HG03060 (cell line): ENCODE results near the gene SAMM50.
"Not testable (repeated sequence)": the region's sequence is repeated elsewhere in the genome, so short reads cannot be mapped to it uniquely, and the experiment has no call there.

ENCODE experiments used
- ATAC-seq: cut with Tn5 transposase; IDR thresholded peaks from one replicate; pipeline ENCODE4 v1.9.1; 2021; ENCODE audit warnings: low read depth, moderate number of reproducible peaks; ENCODE audit not compliant: unreplicated experiment

Gene SAMM50

DNA sequence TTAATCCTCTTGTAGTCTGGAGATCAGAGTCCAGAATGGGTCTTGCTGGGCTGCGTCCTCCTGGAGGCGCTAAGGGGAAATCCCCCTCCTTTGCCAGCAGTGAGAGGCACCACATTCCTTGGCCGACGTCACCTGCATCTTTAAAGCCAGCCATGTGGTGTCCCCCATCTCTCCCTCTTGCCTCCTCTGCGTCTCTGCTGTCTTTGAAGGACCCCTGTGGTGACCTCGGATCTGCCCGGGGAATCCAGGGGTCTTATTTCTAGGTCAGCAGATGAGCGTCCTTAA, 41.7 kb downstream of the SAMM50 start:
- ATAC-seq: no peak

DNA sequence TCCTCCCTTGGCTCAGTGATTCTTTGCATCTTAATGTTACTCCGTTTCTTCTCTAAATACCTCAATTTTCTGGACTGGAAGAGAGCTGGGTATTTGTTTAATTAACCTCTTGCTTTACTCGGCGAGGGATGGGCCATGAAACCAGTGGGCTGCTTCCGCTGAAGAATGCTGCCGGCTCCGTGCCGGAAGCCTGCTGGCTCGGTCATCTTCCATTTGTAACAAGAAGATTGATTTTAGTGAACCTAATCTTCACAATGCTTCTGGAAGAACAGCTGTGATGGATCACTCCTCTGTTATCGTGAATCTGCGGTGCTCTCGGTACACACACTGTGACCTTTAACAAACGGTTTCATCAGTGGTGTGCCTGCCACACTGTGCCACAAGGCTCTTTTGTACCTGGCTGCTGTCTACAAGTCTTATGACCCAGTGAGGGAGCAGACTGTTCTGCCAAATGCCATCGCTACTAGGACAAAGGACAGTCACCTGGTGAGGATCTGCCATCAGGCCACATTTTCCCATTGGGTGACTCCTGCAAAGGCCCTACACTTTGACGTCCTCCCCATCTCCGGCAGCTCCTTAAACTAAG, 43.5 kb downstream of the SAMM50 start:
- no peak for ATAC-seq

DNA sequence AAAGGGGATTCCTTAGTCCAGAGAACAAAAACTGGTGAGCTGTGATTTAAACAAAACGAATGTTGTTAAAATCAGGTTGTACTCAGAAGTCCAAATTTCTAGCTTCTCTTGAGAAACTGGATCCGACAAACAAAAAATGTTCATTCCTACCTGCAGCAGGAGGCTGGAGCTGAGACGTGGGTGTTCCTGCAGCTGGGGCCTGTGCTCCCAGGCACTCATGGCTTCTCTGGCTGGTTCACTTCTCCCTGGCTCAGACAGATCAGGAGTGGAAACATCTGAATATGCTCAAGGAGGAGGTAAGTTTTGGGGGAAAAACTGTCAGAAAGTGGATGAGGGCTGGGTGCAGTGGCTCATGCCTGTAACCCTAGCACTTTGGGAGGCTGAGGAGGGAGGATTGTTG, 44.1 kb downstream of the SAMM50 start:
- no peak for ATAC-seq

DNA sequence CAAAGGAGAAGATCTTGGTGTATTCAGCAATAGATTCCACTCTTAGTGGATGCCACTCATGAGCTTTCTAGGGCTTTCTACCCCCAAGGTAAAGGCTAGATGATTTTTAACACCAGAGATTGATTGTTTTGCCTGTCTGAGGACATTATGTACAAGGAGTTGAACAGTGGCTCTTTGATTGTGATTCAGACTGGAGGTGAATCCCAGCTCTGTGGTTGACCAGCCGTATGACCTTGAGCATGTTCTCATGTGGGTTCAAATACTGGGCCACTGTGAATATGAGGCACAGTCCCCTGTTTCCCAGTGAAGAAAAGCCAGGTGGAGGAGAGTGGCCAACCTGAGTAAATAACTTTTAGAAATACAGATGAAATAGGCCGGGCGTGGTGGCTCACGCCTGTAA, 44.9 kb downstream of the SAMM50 start:
- ATAC-seq: no peak

DNA sequence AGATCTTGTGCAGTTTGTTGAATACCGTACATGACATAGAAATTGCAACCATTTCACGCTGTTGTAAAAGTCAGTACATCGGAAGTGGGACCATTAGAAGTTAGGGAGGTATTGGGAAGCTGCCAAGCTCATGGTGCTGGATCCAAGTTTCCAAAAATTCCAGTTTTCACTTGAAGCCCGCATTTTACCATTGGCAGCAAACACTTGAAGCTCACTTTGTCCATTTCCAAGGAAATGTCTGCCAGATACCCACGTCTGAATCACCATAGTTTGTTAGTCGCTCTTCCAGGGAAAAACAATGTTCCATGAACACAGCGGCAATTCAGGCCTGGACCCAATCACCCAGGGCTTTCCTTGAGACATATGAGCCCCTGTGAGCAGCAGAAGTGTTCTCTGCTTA, 46.3 kb downstream of the SAMM50 start:
- no peak for ATAC-seq

DNA sequence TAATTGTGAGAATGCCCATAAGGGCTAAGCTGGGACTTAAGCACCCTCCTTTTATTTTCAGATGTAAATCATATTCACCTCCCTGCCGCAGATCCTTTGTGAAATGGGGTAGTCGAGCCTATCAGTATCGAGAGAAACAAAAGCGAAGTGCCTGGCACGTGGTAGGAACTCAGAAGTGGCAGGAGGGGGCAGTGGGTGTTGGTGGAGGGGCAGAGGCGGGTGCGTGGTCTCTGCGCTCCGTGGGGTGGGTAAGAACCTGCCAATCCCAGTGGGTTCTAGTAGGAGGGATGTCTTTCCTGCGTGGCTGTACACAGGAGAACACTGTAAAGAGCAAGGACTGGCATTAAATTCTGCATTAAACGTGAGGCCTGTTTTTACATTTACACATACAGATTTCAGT, 47.1 kb downstream of the SAMM50 start:
- ATAC-seq: no peak

DNA sequence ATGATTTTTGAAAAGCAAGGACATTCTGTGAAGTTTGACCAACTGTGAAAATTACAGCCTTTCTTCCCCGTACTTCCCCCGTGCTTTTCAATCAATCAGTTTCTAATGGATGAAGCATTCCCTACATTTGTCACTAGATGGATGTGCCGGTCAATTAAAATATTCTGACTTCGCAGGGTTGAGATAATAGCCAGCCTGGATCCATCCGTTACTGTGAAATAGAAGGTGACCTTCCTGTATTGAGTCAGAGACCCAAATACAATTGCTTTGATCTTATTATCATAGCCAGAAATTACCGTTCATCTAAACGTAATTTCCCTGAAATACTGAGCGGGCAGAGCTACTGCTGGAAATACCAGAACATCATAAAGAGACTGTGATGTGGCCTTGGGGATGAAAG, 47.8 kb downstream of the SAMM50 start:
- no peak for ATAC-seq

DNA sequence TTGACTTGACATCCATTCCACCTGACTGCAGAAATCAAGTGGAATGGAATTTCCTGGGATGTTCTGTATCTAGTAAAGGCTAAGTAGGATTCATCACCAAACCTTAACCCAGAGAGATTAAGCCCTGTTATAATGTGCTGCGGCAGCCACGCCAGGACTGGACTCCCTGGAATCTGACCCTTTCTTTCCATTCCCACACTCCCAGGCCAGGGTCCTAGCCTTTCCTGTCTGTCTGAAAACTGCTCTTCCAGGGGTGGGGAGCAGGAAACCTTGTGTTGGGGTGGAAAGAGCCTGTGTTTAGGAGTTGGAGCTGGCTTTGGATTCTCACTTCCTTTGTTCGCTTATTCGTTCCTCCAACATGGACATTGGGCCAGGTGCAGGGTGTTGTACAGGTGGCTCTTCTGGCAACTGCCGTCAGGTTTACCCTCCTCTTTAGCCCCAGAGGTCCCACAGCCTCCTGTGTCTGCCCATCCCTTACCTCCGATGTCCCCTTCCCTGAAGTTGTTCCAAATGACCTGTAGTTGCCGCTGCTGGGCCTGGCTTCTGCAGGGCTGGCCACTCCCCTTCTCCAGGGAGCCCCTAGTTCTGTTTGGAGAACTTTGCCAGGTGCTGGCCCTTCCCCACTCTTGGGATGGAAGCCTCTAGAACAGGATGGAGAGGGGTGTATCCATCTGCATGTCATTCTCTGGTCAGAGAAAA, 48.3 kb downstream of the SAMM50 start:
- no peak for ATAC-seq

DNA sequence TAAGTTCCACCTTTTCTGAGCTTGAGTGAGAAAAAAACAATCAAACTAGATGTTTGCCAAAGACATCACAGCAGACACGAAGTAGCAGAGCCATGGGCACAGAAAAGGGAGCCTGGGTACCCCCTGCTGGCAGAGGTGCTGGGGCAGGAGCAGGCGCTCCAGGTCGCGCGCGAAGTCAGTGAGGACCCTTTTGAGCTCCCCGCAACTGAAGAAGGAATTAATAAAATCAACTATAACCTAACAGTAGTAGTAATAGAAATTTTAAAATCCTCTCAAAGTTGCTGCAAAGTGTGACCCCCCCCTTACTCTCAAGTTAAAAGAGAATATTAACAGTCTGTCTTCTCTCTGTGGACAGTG, 48.8 kb downstream of the SAMM50 start:
- no peak for ATAC-seq

DNA sequence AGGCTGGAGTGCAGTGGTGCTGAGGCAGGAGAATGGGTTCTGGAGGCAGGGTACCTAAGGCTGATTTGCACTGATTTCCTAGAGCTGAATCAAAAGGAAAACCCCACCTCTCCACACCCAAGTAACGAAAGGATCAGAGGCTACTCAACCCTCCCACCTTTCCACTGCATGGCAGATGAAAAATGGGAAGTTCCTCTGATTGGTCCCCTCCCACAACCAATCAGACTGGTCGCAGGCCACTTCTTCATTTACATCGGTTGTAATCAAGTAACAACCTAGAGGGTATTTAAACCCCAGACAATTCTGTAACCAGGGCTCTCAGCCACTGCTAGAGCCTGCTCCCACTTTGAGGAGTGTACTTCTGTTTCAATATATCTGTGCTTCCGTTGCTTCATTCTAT, 50.3 kb downstream of the SAMM50 start:
- ATAC-seq: no peak

DNA sequence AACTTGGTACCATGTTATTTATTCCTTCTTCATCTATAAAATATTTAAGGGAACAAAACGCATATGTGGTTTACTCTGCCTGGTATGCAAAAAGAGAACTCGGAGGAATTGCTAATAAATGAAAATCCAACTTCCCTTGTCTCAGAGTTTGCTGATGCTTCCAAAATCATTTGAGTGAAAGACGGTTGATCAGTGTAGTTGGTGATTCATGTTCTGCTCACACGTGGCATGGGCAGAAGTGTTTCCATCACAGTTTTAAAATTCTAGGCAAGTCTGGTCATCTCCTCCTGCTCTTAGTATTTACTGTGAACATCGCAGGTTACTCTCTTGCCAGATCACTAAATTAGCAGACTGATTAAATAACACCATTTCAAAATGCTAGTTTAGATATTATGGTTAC, 56.9 kb downstream of the SAMM50 start:
- no peak for ATAC-seq

DNA sequence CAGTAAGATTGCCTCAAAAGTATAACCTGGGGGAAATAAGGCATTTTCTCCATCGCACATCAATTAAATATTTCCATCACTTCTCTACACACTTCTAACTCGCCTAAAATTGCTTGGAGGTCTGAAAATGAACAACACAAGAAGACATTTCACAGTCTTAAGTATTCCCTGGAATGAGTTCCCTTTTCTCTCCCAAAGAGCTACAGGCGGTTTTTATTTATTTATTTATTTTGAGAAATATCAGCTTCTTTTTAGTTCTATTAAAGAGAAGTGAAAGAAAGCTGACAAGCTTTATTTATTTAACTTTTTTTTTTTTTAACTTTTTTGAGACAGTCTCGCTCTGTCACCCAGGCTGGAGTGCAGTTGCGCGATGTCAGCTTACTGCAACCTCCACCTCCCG, 57.3 kb downstream of the SAMM50 start:
- ATAC-seq: no peak

DNA sequence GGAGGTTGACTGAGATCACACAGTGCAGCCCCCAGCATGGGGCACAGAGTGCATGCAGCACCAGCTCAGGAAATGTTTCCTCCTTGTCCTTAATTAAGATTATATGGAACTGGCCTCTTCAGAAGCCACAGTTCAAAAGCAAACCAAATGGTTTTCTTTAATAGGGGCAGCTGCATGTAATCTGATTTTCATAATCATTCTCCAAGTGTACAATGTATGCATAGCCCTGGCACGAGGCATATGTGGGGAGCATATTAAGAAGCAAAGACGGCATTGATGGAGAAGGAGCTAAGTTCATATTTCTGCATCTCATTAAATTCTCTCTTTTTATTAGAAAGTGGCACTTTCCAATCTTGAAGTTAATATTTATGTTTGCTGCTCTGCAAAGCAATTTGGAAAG, 59.0 kb downstream of the SAMM50 start:
- ATAC-seq: no peak

DNA sequence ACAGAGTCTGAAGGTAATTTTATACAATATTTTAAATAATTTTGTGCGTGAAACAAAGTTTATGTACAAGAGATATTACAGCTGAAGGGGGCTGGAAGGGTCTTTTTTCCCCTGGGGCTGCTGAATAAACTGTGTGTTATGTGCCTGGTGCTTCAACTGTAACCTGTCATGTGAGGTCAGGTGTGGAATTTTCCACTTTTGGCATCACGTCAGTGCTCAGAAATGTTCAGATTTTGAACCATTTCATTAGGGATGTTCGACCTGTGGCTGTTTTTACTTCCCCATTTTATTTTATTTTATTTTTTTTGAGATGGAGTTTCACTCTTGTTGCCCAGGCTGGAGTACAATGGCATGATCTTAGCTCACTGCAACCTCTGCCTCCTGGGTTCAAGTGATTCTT, 61.3 kb downstream of the SAMM50 start:
- not testable (repeated sequence) for ATAC-seq

DNA sequence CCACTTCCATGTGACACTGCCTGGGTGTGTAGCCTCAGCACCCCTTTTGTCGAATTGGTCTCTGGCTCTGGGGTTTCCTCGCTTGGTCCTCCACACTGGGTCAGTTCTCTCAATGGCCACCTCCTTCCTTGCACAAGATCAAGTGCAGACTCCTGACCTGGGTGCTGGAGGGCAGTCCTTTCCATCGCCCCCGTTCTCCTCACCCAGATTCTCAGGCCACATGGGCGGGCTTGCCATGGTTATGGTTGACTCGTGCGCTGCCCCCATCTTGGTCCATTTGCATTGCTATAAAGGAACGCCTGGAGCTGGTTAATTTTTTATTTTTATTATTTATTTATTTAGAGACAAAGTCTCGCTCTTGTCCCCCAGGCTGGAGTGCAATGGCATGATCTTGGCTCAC, 63.4 kb downstream of the SAMM50 start:
- no peak for ATAC-seq

DNA sequence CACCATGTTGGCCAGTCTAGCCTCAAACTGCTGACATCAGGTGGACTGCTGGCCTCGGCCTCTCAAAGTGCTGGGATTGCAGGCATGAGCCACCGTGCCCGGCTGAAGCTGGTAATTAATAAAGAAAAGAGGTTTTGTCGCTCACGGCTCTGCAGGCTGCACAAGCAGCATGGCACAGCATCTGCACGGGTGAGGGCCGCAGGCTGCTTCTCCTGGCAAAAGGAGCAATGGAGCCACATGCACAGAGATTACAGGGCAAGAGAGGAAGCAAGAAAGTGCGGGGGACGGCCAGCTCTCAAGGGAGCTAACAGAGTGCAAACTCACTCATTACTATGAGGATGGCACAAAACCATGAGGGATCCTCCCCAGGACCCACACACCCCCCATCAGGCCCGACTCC, 64.2 kb downstream of the SAMM50 start:
- no peak for ATAC-seq

DNA sequence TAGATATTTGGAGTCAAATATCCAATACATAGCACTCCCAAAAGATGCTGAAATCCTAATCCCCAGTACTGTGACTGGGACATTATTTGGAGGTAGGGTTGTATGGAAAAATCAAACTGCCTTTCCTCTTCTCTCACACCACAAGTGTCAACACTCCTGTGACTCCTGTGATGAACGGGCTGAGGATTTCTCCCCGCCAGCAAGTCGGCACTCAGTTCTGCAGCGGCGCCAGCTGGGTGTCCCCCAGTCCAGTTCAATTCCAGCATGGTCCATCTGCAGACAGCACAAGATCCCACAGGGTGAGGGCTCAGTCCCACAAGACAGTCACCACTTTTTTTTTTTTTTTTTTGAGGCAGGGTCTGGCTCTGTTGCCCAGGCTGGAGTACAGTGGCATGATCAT, 64.6 kb downstream of the SAMM50 start:
- no peak for ATAC-seq

DNA sequence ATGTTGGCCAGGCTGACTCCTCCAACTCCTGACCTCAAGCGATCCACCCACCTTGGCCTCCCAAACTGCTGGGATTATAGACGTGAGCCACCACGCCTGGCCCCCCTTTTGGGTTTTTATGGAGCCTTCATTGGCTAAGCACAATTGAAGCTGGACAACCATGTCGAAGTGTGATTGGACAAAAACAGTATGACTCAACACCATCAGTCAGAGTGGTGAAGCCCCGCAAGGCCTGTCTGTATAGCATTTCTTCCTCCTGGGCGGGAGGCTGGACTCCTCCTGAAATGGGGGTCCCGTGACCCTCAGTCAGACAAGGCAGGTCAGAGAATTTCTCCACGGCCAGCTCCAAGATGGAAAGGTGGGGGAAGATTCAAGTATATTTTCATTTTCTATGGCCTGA, 65.7 kb downstream of the SAMM50 start:
- no peak for ATAC-seq

DNA sequence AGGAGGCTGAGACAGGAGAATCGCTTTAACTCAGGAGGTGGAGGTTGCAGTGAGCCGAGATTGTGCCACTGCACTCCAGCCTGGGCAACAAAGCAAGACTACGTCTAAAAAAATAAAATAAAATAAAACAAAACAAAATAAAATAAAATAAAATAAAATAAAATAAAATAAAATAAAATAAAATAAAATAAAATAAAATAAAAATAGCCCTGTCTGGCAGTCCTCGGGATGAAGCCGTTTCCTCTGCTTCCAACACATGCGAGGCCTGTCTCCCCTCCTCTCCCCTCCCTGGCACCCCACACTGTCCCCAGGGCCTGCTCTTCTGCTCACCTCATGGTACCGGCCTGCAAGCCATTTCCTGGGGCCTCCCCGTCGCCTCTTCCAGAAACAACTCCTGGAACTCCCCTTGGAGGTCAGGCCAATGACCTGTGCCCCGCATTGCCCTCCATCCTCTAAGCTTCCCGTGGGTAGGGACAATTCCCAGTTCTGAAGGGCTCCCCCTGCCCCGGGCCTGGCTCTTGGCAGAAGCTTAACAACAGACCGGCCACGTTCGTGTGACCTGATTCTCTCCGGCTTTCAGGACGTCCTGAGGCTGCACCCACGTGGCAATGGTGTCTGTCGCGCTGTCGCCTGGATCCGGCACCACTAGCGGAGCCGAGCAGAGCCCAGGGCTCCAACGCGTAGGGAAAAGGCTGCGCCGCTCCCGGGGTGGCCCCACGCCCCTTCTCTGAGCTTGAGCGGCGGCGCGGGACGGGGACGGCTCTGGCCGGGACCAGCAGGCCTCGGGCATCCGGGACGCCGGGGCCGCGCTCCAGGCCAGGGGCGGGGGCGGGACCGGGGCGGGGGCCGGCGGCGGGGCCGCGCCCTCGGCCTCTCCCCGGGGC, 68.4 kb downstream of the SAMM50 start:
- ATAC-seq: no peak

DNA sequence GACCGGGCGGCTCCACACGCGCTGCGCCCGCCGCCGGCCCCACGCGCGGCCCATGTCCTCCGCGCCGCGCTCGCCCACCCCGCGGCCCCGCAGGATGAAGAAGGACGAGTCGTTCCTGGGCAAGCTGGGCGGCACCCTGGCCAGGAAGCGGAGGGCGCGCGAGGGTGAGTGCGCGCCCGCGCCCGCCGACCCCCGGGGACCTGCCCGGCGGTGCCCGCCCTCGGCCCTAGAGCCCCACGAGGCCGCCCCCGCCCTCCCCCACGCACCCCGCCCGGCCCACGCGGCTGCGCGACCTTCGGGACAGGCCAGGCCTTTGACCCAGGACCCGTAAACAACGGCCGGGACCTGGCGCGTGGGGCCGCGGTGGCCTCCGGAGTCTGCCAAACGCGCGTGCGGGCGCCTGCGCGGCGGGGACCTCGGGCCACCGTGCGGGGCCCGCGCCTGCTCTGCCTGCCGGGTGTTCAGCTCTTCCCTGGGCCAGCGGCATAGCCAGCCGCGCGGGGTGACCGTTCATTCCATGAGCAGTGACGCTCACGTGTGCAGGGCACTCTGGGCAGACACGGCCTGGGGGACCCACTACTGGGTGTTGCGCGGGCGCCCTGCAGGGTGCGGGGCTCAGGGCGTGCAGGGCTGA, 69.2 kb downstream of the SAMM50 start, which contains the start of gene PARVB:
PARVB (plus strand) TSS at position 15 of the 634 bp plus-strand sequence; CDS start at position 53, 38 bp downstream.
- ATAC-seq: no peak
